NCI-H2171 treated with DMSO at 0.1 percent for 48 hours (cell line): ENCODE results near the gene DYNC1I2.

ENCODE experiments used
- DNase-seq: peaks from one replicate; lab custom pipeline; 2025; lab: John Stamatoyannopoulos, UW

The DYNC1I2 gene

DNA sequence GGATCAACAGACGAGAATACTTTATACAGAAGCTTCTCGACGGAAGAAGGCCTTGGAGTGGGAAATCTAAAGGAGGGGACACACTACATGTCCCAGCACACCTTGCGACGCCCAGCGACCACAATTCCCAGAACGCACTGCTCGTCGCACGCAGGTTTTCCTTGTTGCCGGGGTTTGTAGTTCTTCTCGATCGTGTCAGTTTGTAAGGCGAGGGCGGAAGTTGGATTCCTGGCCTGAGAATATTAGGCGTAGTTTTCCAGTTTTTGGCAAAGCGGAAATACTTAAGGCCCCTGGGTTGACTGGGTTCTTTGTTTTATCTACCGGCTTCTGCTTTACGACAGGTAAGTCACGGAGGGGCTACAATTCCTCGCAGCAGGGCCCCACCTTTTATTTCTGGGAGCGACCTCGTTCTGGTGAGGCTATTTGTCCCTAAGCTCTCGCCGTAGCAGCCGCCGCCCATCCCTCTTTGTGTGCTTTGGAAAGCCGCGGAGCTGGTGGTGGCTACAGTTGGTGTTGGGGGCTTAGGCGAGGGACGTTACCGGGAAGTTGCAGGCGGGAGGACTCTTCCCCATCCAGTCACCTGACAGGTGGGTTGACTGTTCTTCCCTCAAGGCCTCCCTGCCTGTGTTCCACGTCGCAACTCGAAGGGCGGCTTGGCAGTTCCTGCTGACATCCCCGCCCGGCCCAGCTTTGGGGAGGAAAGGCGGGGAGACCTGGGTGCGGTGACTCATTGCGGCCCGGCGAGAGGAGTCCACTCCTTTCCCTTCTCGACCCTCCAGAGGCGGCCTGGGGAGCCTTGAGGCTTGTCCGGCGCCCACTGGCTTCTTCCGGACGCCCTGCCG, at the start of gene DYNC1I2:
DYNC1I2 (plus strand) TSS at position 183 of the 842 bp plus-strand sequence. CDS start 2,687 bp downstream, outside the sequence.
- DNase-seq: peak; percentile 97

DNA sequence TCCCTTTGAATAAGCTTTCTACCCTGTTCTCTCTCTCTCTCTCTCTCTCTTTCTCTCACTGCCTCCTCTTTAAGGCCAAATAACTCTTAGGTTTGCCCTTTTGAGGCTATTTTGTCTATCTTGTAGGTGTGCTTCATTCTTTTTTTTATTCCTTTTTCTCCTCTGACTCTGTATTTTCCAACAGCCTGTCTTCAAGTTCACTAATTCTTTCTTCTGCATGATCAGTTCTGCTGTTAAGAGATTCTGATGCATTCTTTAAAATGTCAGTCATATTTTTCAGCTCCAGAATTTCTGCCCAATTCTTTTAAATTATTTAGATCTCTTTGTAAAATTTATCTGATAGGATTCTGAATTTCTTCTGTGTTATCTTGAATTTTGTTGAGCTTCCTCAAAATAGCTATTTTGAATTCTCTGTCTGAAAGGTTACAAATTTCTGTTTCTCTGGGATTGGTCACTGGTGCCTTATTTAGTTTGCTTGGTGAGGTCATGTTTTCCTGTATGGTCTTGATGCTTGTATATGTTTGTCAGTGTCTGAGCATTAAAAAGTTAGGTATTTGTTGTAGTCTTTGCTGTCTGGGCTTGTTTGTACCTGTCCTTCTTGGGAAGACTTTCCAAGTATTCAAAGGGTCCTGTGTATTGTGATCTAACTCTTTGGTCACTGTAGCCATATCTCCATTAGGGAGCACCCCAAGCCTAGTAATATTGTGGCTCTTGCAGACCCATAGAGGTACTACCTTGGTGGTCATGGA, 35.4 kb upstream of the DYNC1I2 start:
- no peak for DNase-seq

DNA sequence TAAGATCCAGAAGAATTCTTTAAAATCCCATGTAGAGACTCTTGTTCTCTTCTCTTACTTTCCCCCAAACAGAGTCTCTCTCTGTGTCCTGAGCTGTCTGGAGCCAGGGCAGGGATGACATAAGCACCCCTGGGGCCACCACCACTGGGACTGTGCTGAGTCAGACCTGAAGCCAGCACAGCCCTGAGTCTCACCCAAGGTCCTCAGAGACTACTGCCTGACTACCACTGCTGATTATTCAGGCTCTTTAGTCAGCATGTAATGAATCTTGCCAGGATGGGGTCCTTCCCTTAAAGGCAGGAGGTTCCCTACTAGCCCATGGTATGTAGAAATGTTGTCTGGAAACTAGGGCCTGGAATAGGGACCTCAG, 34.9 kb upstream of the DYNC1I2 start:
- no peak for DNase-seq

DNA sequence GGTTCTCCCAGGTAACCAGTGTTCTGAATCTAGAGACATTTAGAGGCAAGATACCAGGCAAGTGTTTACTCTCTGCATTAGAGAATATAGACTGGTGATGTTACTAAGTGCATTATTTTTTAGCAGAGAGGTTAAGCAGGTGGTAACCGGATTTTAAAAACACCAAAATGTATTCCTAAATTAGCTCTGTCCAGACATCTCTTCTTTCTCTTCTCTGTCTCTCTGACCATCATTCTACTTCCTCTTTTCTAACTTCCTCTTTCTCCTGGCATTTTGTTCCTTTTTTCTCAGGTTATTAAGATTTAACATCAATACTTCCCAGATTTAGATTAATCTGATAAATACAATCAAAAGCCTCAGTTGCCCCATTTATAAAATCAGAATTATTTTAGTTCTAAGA, 31.7 kb upstream of the DYNC1I2 start:
- no peak for DNase-seq

DNA sequence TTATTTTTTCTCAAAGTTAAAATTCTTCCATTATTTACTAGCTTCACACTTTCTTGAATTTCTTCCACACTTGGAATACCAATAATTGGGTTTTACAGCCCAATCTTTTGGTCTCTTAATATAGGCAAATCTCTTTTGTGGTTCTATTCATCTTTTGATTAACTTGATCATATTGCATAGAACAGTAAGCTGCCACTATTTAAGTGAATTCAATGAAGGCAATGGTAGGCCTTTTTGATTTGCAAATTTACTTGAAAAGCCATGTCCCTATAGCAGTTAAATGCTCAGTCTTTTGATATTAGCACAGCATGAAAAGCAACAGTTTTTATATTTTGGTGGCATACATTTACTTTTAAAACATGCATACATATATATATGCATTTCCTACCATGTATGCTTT, 20.2 kb upstream of the DYNC1I2 start:
- no peak for DNase-seq

DNA sequence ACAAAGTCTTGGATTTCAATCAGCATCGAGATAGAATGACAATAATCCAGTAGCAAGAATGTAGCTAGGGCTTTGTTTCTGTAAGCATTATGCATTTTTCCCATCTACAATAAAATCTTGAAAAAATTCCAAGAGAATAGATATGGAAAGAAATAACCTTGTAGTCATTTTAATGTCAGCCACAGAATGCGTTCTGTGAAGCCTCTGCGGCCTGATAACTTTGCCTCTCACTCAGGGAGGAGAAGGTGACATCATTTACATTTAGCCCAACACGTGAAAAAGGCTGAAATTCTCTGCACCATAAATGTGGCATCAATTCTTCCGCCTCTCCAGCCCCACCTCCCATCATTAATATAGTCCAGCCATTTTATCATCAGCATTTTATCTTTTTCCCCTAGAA, 19.1 kb upstream of the DYNC1I2 start:
- DNase-seq: no peak

GRCh38 chr2:171669121-171669520, 18.1 kb upstream of the DYNC1I2 start:
- no peak for DNase-seq

GRCh38 chr2:171670655-171671054, 16.6 kb upstream of the DYNC1I2 start:
- no peak for DNase-seq

DNA sequence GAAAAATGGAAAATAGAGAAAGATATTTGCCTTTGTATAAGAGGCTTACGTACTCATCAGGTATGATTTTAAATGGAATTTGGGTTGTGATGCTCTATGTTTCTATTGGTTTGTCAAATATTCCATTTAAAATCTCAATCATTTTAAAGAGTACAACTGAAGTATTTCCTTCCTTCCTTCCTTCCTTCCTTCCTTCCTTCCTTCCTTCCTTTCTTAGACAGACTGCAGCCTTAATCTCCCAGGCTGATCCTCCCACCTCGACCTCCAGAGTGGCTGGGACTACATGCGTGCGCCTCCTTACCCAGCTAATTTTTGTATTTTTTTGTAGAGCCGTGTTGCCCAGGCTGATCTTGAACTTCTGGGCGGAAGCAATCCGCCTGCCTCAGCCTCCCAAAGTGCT, 15.4 kb upstream of the DYNC1I2 start:
- DNase-seq: no peak

GRCh38 chr2:171673905-171674304, 13.4 kb upstream of the DYNC1I2 start:
- no peak for DNase-seq

DNA sequence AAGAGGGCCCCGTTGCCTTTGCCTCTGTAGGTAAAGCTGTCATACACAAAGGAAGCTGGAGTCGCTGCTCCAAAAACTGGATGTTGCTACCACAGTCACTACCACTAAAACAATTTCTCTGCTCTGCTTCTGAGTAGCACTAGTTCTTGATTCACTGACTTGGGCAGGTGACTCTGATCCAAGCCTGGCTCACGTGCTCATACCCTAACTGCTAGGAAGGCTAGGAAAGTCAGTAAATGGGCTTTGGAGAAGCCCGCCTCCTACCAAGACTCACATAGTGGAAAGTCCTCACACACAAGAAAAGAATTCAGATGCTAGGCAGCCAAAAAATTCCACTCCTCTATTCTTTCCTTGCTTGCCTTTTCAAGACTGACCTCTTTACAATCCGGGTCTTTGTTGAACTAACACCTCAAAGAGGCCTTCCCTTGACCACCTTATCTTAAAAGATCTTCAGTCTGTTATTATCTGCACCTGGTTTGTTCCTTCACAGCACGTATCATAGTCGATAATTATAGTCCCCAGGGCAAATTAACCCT, 11.4 kb upstream of the DYNC1I2 start:
- no peak for DNase-seq

- no peak for DNase-seq
These were observed 8.7 kb upstream of the DYNC1I2 start for GRCh38 chr2:171678619-171679018.

DNA sequence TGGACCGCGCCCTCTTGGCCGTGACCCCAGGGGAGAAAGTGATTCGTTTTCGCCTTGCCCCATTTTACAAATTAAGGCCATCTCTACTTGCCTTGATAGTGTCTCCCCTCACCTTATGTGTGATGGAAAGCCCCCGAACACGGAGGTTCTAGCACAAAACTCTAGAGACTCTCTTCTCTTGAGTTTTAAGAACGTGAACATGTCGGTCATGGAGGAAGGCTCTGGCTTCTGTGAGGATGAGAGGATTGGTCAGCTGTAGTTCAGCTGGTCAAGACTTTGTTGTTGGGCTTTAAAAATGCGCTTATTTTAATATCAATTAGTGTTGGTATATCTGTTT, 828 bp downstream of the DYNC1I2 start:
- DNase-seq: peak; percentile 10

DNA sequence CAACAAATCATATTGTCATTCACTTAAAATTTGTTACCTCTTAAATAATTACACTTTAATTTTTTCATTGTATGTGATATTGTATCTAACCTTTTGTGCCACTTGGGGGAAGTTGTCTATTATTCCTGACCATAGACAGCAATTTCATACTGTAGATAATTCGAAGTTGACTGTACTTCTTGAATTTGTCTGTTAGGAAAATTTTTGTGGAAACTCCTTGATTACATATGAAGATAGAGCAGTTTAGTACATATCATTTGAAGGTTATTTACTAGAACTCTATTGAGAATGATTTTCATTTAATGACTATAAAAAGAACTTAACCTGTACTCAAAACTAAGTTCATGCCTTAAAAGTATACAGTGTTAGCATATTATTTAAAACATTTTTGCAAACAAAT, 5.1 kb downstream of the DYNC1I2 start:
- DNase-seq: no peak

DNA sequence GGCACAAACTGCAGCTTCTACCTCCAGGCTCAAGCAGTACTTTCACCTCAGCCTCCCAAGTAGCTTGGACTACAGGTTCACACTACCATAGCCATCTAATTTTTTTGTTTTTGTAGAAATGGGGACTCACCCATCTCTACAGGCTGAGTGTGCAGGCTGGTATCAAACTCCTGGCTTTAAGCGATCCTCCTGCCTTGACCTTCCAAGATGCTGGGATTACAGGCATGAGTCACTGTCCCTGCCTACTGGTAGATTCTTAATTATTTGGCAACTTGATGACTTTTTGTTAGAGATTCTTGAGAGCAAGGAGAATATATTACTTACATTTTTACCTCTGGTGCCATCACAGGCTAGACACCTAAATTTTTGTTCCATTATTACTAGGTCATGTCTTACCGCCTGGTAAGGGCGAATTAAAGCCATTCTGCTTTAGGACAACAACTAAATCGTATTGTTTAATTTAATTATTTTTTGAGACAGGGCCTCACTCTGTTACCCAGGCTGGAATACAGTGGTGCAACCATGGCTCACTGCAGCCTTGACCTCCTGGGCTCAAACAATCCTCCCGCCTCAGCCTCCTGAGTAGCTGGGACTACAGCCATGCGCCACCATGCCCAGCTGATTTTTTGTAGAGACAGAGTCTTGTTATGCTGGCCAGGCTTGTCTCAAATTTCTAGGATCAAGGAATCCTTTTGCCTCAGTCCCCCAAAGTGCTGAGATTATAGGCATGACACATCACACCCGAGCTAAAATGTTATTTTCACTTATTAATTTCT, 15.7 kb downstream of the DYNC1I2 start:
- DNase-seq: no peak

DNA sequence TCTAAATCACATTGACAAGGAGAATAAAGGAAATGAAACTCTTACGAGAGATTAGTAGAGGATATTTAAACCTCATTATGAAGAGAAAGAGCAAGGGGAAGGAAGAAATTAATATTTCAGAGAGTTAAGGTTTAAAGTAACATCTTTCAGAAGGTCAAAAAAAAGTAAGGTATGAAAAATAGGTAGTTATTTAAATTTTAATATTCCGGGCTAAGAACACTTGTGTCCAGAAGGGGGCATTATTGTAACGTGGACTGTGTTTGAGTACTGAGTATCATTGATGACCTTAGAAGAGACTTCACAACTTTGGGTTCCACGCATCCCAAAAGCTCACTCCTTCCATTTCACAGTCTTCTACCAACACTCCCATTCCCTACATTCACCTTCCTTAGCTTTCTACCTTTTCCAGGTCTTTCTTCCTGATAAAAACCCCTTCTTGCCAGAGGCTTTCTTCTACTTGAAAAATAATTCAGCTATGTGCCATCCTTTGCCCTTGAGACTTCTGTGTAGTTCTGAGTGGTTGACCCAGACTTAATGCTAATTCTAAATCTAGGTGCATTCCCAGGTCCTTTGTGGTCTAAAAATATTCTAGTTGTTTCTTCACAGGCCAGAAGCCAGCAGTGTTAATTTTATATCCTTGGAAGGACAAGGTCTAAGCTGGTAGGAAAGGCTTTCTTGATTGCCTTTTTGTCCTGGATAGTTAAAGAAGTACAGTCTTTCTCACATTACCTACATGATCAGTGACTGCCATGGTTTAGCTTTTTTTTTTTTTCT, 16.5 kb downstream of the DYNC1I2 start:
- peak; percentile 17 for DNase-seq

- peak; percentile 51 for DNase-seq
These were observed 19.0 kb downstream of the DYNC1I2 start for GRCh38 chr2:171706152-171706803.

- no peak for DNase-seq
These were observed 20.5 kb downstream of the DYNC1I2 start for GRCh38 chr2:171707752-171708151.

- DNase-seq: no peak
These were observed 21.9 kb downstream of the DYNC1I2 start for GRCh38 chr2:171709011-171709685.

DNA sequence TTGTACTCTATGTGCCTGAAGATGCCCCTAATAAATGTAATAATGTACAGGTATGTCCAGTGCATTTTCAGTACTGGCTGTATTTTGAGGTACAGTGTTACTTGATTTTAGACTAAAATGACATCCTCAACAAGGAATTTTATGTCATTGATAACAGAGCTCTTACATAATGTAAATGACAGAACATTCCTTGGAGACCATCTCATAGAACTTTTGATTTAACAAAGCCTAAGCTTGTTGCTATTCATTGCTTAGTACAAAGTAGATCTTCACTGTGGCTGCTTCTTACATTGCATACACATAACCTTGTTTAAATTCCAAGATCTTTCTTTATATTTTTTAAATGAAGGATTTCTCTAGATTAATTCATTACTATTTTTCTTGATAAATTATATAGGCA, 24.1 kb downstream of the DYNC1I2 start:
- DNase-seq: no peak

DNA sequence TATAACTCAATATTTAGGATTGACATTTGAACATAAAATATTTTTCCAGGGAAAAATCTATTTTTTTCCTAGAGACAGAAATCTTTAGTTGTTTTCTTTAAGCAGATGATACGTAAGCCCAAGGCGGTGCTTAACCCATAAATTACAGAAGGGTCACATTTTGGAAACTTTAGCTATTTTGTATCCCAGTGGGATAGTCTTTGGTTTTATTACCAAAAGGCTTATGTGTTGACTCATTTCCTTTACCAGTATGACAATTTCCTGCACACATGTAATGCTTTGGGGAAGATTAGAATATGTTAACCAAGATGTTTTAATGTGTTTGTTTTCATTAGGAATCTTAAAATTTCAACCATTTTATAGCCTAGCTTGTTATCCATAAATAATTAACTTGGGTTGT, 24.8 kb downstream of the DYNC1I2 start:
- DNase-seq: no peak
